Retinal pigment epithelial cell (primary cell): ENCODE results near the gene HCRT.
"Not testable (repeated sequence)": the region's sequence is repeated elsewhere in the genome, so short reads cannot be mapped to it uniquely, and the experiment has no call there.

ENCODE experiments used
- DNase-seq: peaks from one replicate; pipeline ENCODE4 v3.0.0-alpha.2; 2010; ENCODE audit warnings: low read depth
- H3K4me3 ChIP-seq: 2 replicates; pipeline ENCODE4 v1.5.1; 2011; ENCODE audit warnings: mild to moderate bottlenecking, low read length, control low read depth, moderate library complexity
- CTCF ChIP-seq: conservative IDR thresholded peaks from 2 replicates; pipeline ENCODE4 v1.5.1; 2011; ENCODE audit warnings: low read depth, low read length, control low read depth, inconsistent platforms

Gene HCRT

DNA sequence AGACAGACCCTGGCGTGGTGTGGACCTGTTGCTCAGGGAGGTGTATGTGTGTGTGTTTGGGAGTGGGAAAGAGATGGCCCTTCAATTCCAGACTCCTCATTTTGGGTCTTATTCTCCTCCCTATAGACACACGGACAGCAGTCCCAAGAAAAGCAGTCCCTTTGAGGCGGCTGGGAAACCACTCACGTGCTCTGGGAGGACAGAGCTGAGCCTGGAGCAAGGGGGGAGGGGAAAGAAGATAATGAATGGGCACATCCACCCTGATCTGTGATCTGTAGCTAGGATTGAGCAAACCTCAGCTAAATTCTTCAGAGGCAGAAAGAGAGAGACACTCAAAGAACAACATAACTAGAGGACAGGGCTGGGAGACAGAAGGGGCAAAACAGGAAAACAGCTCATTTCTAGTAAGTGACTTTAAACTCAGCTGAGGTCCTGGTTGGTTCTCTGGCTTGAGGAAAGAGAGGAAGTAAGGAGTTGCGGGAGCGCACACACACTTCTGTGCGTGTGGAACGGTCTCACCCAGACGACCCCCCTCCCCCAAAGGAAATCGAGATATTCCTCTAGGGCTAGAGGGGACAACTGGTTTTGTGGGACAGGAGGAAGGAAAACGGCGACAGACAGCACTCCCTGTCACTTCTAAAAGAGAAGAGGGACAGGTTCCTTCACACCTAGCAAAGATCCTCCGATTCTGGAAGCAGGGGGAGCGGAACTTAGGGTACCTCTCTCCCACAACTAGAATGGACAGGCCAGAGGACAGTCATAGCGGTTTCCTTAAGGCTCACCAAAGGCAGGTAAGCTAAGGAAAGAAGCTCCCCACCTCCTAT, 31.1 kb downstream of the HCRT start:
- no peak for TF ChIP-seq CTCF
- H3K4me3 ChIP-seq = peak overlapping the region; percentile 100
- no peak for DNase-seq

- no peak for DNase-seq
- H3K4me3 ChIP-seq = no peak overlapping the region
- TF ChIP-seq CTCF = no peak
These were observed 38.2 kb downstream of the HCRT start for GRCh38 chr17:42146911-42147607.

DNA sequence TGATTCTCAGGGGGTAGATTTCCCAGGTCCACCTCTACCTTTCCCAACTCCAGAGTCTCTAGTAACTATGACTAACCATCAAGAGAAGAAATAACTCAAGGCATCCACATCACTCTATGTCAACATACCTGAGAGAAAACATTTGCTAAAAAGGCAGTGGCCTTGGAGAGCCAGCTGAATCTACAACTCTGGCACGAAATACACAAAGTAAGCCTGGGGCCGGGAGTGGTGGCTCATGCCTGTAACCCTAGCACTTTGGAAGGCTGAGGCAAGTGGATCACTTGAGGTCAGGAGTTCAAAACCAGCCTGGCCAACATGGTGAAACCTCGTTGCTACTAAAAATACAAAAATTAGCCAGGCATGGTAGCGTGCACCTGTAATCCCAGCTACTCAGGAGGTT, 42.1 kb downstream of the HCRT start:
- H3K4me3 ChIP-seq, DNase-seq: not testable (repeated sequence)

GRCh38 chr17:42142371-42142896, 42.8 kb downstream of the HCRT start:
- no peak for TF ChIP-seq CTCF
- no peak for DNase-seq
- H3K4me3 ChIP-seq = no peak overlapping the region

- no peak for TF ChIP-seq CTCF
- H3K4me3 ChIP-seq = no peak overlapping the region
- DNase-seq = no peak
These were observed 43.9 kb downstream of the HCRT start for GRCh38 chr17:42141382-42141781.

DNA sequence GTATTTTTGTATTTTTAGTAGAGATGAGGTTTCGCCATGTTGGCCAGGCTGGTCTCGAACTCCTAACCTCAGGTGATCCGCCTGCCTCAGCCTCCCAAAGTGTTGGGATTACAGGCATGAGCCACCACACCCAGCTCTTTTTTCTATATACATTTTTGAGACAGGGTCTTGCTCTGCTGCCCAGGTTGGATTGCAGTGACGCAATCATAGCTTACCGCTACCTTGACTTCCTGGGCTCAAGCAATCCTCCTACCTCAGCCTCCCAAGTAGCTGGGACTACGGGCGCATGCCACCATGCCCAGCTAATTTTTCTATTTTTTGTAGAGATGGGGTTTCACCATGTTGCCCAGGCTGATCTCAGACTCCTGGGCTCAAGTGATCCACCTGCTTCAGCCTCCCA, 44.6 kb downstream of the HCRT start:
- not testable (repeated sequence) for DNase-seq

DNA sequence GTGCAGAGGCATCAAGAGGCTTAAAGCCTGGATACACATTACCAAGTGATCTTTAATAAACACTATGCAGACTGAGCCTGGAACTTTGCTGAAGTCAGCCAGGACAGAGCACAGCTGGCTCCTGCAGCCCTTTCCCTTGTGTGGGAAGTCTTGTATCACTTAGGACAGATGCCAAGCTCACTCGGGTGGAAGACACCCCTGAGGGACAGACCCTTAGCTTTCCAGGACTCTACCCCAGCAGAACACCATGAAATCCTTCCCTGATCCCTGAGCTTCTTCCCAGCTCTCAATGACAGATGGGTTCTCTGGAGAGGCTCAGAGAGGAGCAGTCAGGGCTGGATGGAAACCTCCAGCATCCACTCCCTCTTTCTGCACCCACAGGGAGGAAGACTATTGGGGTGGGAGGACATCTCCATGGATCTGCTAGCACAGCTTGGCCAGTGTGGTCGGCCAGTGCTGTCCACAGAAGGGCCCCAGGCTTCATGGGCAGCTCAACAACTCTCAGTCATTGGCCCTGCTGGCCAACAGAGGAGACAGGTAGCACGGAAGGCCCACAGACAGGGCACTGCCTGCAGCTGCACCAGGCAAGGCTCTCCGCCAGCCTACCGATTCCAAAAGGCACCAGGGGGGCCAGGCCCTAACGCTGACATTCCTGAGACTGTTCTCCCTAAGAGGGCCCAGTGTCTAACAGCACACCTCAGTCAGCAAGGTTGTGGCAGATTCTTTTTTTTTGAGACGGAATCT, 46.3 kb downstream of the HCRT start:
- DNase-seq = no peak
- no peak for TF ChIP-seq CTCF
- H3K4me3 ChIP-seq = no peak overlapping the region

More for the DNA sequence above, 44.6 kb downstream of the HCRT start:
- H3K4me3 ChIP-seq = not testable (repeated sequence)
